ENCODE data around the gene MIEF2.

The MIEF2 gene

GRCh38 chr17:18235743-18236256 lies 24.7 kb upstream of the MIEF2 start:
- DNase-seq: no peak

- no peak for DNase-seq
Observed at GRCh38 chr17:18236494-18236893, 24.0 kb upstream of the MIEF2 start.

- no peak for DNase-seq
Observed at GRCh38 chr17:18237461-18237860, 23.0 kb upstream of the MIEF2 start.

- no peak for DNase-seq
Observed at GRCh38 chr17:18238299-18238698, 22.2 kb upstream of the MIEF2 start.

GRCh38 chr17:18240449-18240848 lies 20.0 kb upstream of the MIEF2 start:
- DNase-seq: no peak

- DNase-seq: no peak
Observed at GRCh38 chr17:18241229-18241871, 19.1 kb upstream of the MIEF2 start.

GRCh38 chr17:18245038-18245776 lies 15.3 kb upstream of the MIEF2 start:
- DNase-seq: no peak

GRCh38 chr17:18246109-18246725 lies 14.2 kb upstream of the MIEF2 start:
- DNase-seq: no peak

- DNase-seq: no peak
Observed at GRCh38 chr17:18246880-18247612, 13.4 kb upstream of the MIEF2 start.

- DNase-seq: peak; percentile 8
Observed at GRCh38 chr17:18247613-18248001, 12.9 kb upstream of the MIEF2 start.

- DNase-seq: peak; percentile 71
Observed at GRCh38 chr17:18248300-18248731, 12.1 kb upstream of the MIEF2 start.

GRCh38 chr17:18248811-18249210 lies 11.7 kb upstream of the MIEF2 start:
- no peak for DNase-seq

- DNase-seq: no peak
Observed at GRCh38 chr17:18250259-18250658, 10.2 kb upstream of the MIEF2 start.

GRCh38 chr17:18250708-18251107 lies 9.8 kb upstream of the MIEF2 start:
- no peak for DNase-seq

- DNase-seq: no peak
Observed at GRCh38 chr17:18251204-18251603, 9.3 kb upstream of the MIEF2 start.

- DNase-seq: no peak
Observed at GRCh38 chr17:18252160-18252559, 8.3 kb upstream of the MIEF2 start.

- no peak for DNase-seq
Observed at GRCh38 chr17:18253187-18253884, 7.1 kb upstream of the MIEF2 start.

- no peak for DNase-seq
Observed at GRCh38 chr17:18253947-18254821, 6.3 kb upstream of the MIEF2 start.

- no peak for DNase-seq
Observed at GRCh38 chr17:18254888-18255649, 5.4 kb upstream of the MIEF2 start.

- DNase-seq: no peak
Observed at GRCh38 chr17:18256351-18256750, 4.1 kb upstream of the MIEF2 start.

- DNase-seq: no peak
Observed at GRCh38 chr17:18256776-18257175, 3.7 kb upstream of the MIEF2 start.
